Heart left ventricle (tissue), 16 donors: ENCODE data around the gene C1QTNF12. TPM values are rescaled to one million over a fixed set of nuclear protein-coding genes. Genes with fewer than 3 reads are reported as not detected.
A peak's percentile ranks its signal among the peaks of the same experiment; 100 is the strongest.

Experiments used
- ATAC-seq, 4 donors: fragments of 200-7000 bp; cut with Tn5 transposase; one replicate each; pipeline ENCODE4 v1.9.1; 2020 to 2022; ENCODE audit warnings: moderate library complexity in 4 of 4, mild to moderate bottlenecking in 3 of 4, moderate number of reproducible peaks in 1 of 4
- DNase-seq, 5 donors: peaks; one replicate each; pipeline ENCODE4 v3.0.0-alpha.2; 2020
- H3K27ac ChIP-seq, 12 donors: fragments of 200-600 bp; sonication (generic) in 4 of 12; one replicate each; pipeline versions ENCODE4 v1.5.0 to v1.8.0; 2016 to 2022; ENCODE audit warnings: mild to moderate bottlenecking in 2 of 12
- H3K27me3 ChIP-seq, 9 donors: fragments of 200-600 bp; sonication (generic) in 2 of 9; one replicate each; pipeline versions ENCODE4 v1.5.1 to v1.8.0; 2016 to 2022; ENCODE audit warnings: mild to moderate bottlenecking in 3 of 9
- H3K36me3 ChIP-seq, 9 donors: fragments of 200-600 bp; sonication (generic) in 2 of 9; one replicate each; pipeline versions ENCODE4 v1.5.0 to v1.8.0; 2018 to 2022; ENCODE audit warnings: mild to moderate bottlenecking in 2 of 9
- H3K4me1 ChIP-seq, 12 donors: fragments of 200-600 bp; sonication (generic) in 4 of 12; one replicate each; pipeline versions ENCODE4 v1.5.0 to v1.8.0; 2016 to 2022; ENCODE audit warnings: mild to moderate bottlenecking in 3 of 12
- H3K4me3 ChIP-seq, 12 donors: fragments of 200-600 bp; sonication (generic) in 4 of 12; one replicate each; pipeline versions ENCODE4 v1.5.0 to v1.8.0; 2017 to 2022; ENCODE audit warnings: mild to moderate bottlenecking in 9 of 12, moderate library complexity in 4 of 12
- H3K9me3 ChIP-seq, 12 donors: fragments of 200-600 bp; sonication (generic) in 4 of 12; one replicate each; pipeline versions ENCODE4 v1.5.0 to v1.8.0; 2016 to 2022; ENCODE audit warnings: mild to moderate bottlenecking in 1 of 12
- CTCF ChIP-seq, 12 donors: fragments of 200-600 bp; sonication (generic) in 4 of 12; IDR thresholded peaks; one replicate each; pipeline versions ENCODE4 v1.5.0 to v1.8.0; 2018 to 2022; ENCODE audit warnings: antibody characterized with exemption in 12 of 12, mild to moderate bottlenecking in 5 of 12
- POLR2A ChIP-seq, 2 donors: fragments of 450-650 bp; IDR thresholded peaks; one replicate each; pipeline ENCODE4 v1.6.1; 2017; ENCODE audit warnings: antibody characterized with exemption in 2 of 2, mild to moderate bottlenecking in 2 of 2, moderate library complexity in 2 of 2
- WGBS, 4 donors: extraction: QIAGEN DNeasy Blood & Tissue Kit in 2 of 4; methylation state at CpG; one replicate each; pipeline versions ENCODE4 v1.1.5 to v1.1.7; 2013 to 2018; 5-methylcytosine and 5-hydroxymethylcytosine counted together
- intact Hi-C, 10 donors: fragments of 100-400 bp; cut with DNase I; formaldehyde crosslinking; loops; one replicate each; pipeline versions ENCODE4 v1.11.1 to v1.14.2; 2022
- polyA plus RNA-seq, 2 donors: library from polyadenylated mRNA; stranded (reverse); fragments of 200-250 nt; gene quantifications; one replicate each; pipeline ENCODE4 v1.2.3, GENCODE V29; 2013
- total RNA-seq, 9 donors: library from RNA; depleted of rRNA in 2 of 9; stranded (reverse); fragments of >200 nt in 2 of 9; fragmentation: NEBNext Ultra II Directional in 3 of 9; extraction: Animal tissue kit (Norgen Biotek cat#: 25700) in 3 of 9; gene quantifications; one replicate each; pipeline versions ENCODE4 v1.1.0 to v1.2.4, GENCODE V29; 2016 to 2023
- donor health status: ischemic (EF 13 %, LVEDD 7.1; RV severe dilation, severe dysfunction).
- donor health status: healthy with polysubstance abuse.
- donor health status: DM: no; HTN: yes; CAD: no.
- donor health status: DM: no; HTN: no; CAD: no.
- donor health status: ischemic (EF 25% LVEDD 6.9; RV normal size, moderate dysfunction).
- donor health status: ischemic (EF 25% LVEDD 5.7; RV mildly dilated, moderate dysfunction).
- donor health status: healthy.
- donor health status: DM: yes; HTN: yes; CAD: no.
- donor health status: ischemic (EF 35%, LVEDD 5.7; RV mildly dilated, moderate dysfunction).
- donor health status: nonischemic (EF 11% LVEDD 7.7; RV severe dilation, severe dysfunction).
- donor health status: DM: yes; HTN: yes; CAD: no.
- donor health status: PGD.
- donor health status: ischemic (EF 29% LVEDD 5.4; RV normal size, mild dysfunction).
- donor health status: nonischemic (EF 23%, LVEDD 6.1; RV moderate dilation, normal function).

Gene C1QTNF12
- total and polyA plus RNA-seq, 11 donors = 0.72 to 3.5 (median 0.85) TPM; not detected in 2

- Histone ChIP-seq H3K36me3 (peaks cover 0 to 31% (median 22%) of the 10 kb centered on the region in 9 donors), H3K27ac (peak within 1 kb of the TSS in 11 of 12 donors; percentile 23 to 86 (median 81)), H3K9me3 (no peaks in the 10 kb centered on the region), H3K4me1 (peaks cover 0 to 49% (median 23%) of the 10 kb centered on the region in 12 donors), H3K27me3 (peaks cover 0 to 2% (median 0%) of the 10 kb centered on the region in 9 donors), H3K4me3 (peak within 1 kb of the TSS in 10 of 12 donors; percentile 21 to 64 (median 54))
- DNase-seq (peak in 2 of 5 donors; percentile 31 to 69), ATAC-seq (peak in 3 of 4 donors; percentile 2 to 36 (median 27))
- intact Hi-C loops = loop anchor here in 1 of 10 donors (2.0 kb wide), 1 partner anchor 55 kb away; no protein-coding TSS in a partner anchor
- 45 to 53% (median 50%) methylated on average over 35 to 56 of the region's 56 CpGs for WGBS, 4 donors
- no peak for TF ChIP-seq POLR2A (IDR thresholded peaks at IDR 0.05)
- TF ChIP-seq CTCF (IDR thresholded peaks at IDR 0.05) = no peak
Measured at GRCh38 chr1:1213345-1214265, 32.9 kb downstream of the C1QTNF12 start, which contains the start of gene TNFRSF4. TSS of gene TNFRSF4 (minus strand) at chr1:1214153. CDS start at chr1:1214127, 26 bp downstream.

- whole genome bisulfite sequencing, 4 donors = 44 to 64% (median 45%) methylated on average over 16 to 24 of the region's 24 CpGs
- H3K4me3 ChIP-seq = peak overlapping the region; percentile 3 to 64 (median 52)
- H3K27ac ChIP-seq = peak overlapping the region in 11 of 12 donors; percentile 23 to 86 (median 81)
Measured at GRCh38 chr1:1212780-1213344, 33.7 kb downstream of the C1QTNF12 start.

GRCh38 chr1:1211541-1212441 is 34.7 kb downstream of the C1QTNF12 start:
- 77 to 83% (median 80%) methylated on average over 20 to 28 of the region's 28 CpGs for WGBS, 4 donors
- Histone ChIP-seq H3K4me1 (peaks cover 0 to 66% (median 28%) of the 10 kb centered on the region in 12 donors), H3K27ac (peak overlapping the region in 2 of 12 donors; percentile 42 to 86), H3K4me3 (peak overlapping the region in 9 of 12 donors; percentile 21 to 64 (median 54)), H3K9me3 (no peaks in the 10 kb centered on the region), H3K36me3 (peaks cover 0 to 13% (median 4%) of the 10 kb centered on the region in 9 donors), H3K27me3 (peaks cover 2 to 15% (median 10%) of the 10 kb centered on the region in 9 donors)
- ATAC-seq (no peak), DNase-seq (peak in 4 of 5 donors; percentile 3 to 63 (median 23))
- intact Hi-C loops = loop anchor here in 1 of 10 donors (2.0 kb wide), 1 partner anchor 53 kb away; no protein-coding TSS in a partner anchor
- no peak for TF ChIP-seq CTCF (IDR thresholded peaks at IDR 0.05)
- no peak for TF ChIP-seq POLR2A (IDR thresholded peaks at IDR 0.05)

More at GRCh38 chr1:1212780-1213344, 33.7 kb downstream of the C1QTNF12 start:
- peak; percentile 64 to 86 (median 74) for DNase-seq
- no peaks in the 10 kb centered on the region for H3K9me3 ChIP-seq
- peaks cover 0 to 24% (median 15%) of the 10 kb centered on the region in 9 donors for H3K36me3 ChIP-seq
- TF ChIP-seq CTCF (IDR thresholded peaks at IDR 0.05) (no peak), POLR2A (IDR thresholded peaks at IDR 0.05) (no peak)
- intact Hi-C loops = loop anchor here in 1 of 10 donors (2.0 kb wide), 1 partner anchor 54 kb away; no protein-coding TSS in a partner anchor
- H3K4me1 ChIP-seq = peaks cover 0 to 56% (median 27%) of the 10 kb centered on the region in 12 donors
- peak; percentile 21 to 78 (median 44) for ATAC-seq
- H3K27me3 ChIP-seq = peaks cover 0 to 4% (median 0%) of the 10 kb centered on the region in 9 donors
